Measurements from ENCODE around the gene CTNNA1.

GRCh38 chr5:138936968-138937345 is 183.7 kb downstream of the CTNNA1 start:
- TF ChIP-seq YY1 (IDR thresholded peaks at IDR 0.05; ENCODE audit: low read depth) (no peak), EP300 (IDR thresholded peaks at IDR 0.05; ENCODE audit: borderline replicate concordance in 1 of 2, low read depth in 1 of 2, low read length in 1 of 2) (no peak), POLR2AphosphoS5 (IDR thresholded peaks at IDR 0.05; ENCODE audit: low read depth, low read length) (no peak), SMC3 (IDR thresholded peaks at IDR 0.05; ENCODE audit: low read depth, low read length) (no peak), EZH2phosphoT487 (IDR thresholded peaks at IDR 0.05; ENCODE audit: borderline replicate concordance, low read depth) (no peak), CTCF (IDR thresholded peaks at IDR 0.05) (no peak), TEAD4 (IDR thresholded peaks at IDR 0.05; ENCODE audit: borderline replicate concordance, insufficient read depth) (no peak), FOXJ3 (CRISPR knock-in tag; IDR thresholded peaks at IDR 0.05) (no peak), RAD21 (IDR thresholded peaks at IDR 0.05; ENCODE audit: low read length) (no peak), CHD2 (IDR thresholded peaks at IDR 0.05; ENCODE audit: low read length, partially characterized antibody) (no peak), SIN3A (IDR thresholded peaks at IDR 0.05; ENCODE audit: borderline replicate concordance, low read depth, low read length) (no peak)

Measured in SK-N-SH (cell line).